Ectodermal cell (in vitro differentiated cells): Measurements from ENCODE around the gene NTHL1.

ENCODE experiments used
- H3K27ac ChIP-seq: 2 replicates; pipeline ENCODE4 v1.7.0; 2013; ENCODE audit warnings: mild to moderate bottlenecking, low read depth, low read length; ENCODE audit not compliant: insufficient read depth, poor library complexity, severe bottlenecking
- H3K27me3 ChIP-seq: 2 replicates; pipeline ENCODE4 v1.7.0; 2013; ENCODE audit warnings: mild to moderate bottlenecking, low read length; ENCODE audit not compliant: insufficient read depth, control insufficient read depth, poor library complexity, severe bottlenecking
- H3K36me3 ChIP-seq: one replicate; pipeline ENCODE4 v1.7.0; 2013; ENCODE audit warnings: low read length; ENCODE audit not compliant: control insufficient read depth, insufficient read depth
- H3K4me1 ChIP-seq: one replicate; pipeline ENCODE4 v1.7.0; 2013; ENCODE audit warnings: low read length; ENCODE audit not compliant: control insufficient read depth, insufficient read depth
- H3K4me3 ChIP-seq: 2 replicates; pipeline ENCODE4 v1.7.0; 2013; ENCODE audit warnings: low read depth, low read length, control low read depth; ENCODE audit not compliant: insufficient read depth
- H3K9me3 ChIP-seq: 2 replicates; pipeline ENCODE4 v1.7.0; 2013; ENCODE audit warnings: mild to moderate bottlenecking, low read length, moderate library complexity; ENCODE audit not compliant: control insufficient read depth
- WGBS, 2 experiments: methylation state at CpG; one replicate each; pipeline ENCODE4 v1.1.7; 2013; ENCODE audit warnings: missing lambda C conversion rate in 2 of 2; 5-methylcytosine and 5-hydroxymethylcytosine counted together

Gene NTHL1

DNA sequence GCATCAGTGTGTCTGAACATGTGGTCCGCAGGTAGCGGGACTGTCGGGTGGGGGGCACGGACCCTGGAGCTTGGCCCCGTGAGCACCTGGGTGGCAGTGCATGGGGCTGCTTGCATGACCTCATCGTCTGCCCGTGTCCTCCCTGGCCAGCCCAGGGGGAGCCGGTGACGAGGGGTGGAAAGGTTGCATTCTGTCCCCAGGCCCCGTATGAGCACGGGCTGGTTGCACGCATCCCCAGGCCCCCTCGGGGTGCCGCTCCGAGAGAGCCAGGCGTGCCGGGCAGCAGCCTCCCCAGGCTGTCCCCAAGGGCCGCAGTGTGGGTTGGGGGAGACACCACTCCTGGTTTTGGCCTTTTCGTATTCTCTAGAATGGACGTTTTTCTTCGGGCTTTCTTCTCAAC, 30.1 kb upstream of the NTHL1 start:
- Histone ChIP-seq H3K4me3 (no peak overlapping the region), H3K36me3 (peaks cover 28% of the 10 kb centered on the region), H3K27me3 (no peaks in the 10 kb centered on the region), H3K9me3 (no peaks in the 10 kb centered on the region), H3K4me1 (no peaks in the 10 kb centered on the region), H3K27ac (no peak overlapping the region)
- WGBS, 2 experiments = 94 to 97% methylated on average over 21 of the region's 21 CpGs

GRCh38 chr16:2077016-2077415, 29.4 kb upstream of the NTHL1 start:
- no peak overlapping the region for H3K4me3 ChIP-seq
- 94 to 95% methylated on average over 17 of the region's 17 CpGs for WGBS, 2 experiments
- H3K36me3 ChIP-seq = peaks cover 28% of the 10 kb centered on the region
- no peak overlapping the region for H3K27ac ChIP-seq
- no peaks in the 10 kb centered on the region for H3K9me3 ChIP-seq
- H3K4me1 ChIP-seq = no peaks in the 10 kb centered on the region
- H3K27me3 ChIP-seq = no peaks in the 10 kb centered on the region

DNA sequence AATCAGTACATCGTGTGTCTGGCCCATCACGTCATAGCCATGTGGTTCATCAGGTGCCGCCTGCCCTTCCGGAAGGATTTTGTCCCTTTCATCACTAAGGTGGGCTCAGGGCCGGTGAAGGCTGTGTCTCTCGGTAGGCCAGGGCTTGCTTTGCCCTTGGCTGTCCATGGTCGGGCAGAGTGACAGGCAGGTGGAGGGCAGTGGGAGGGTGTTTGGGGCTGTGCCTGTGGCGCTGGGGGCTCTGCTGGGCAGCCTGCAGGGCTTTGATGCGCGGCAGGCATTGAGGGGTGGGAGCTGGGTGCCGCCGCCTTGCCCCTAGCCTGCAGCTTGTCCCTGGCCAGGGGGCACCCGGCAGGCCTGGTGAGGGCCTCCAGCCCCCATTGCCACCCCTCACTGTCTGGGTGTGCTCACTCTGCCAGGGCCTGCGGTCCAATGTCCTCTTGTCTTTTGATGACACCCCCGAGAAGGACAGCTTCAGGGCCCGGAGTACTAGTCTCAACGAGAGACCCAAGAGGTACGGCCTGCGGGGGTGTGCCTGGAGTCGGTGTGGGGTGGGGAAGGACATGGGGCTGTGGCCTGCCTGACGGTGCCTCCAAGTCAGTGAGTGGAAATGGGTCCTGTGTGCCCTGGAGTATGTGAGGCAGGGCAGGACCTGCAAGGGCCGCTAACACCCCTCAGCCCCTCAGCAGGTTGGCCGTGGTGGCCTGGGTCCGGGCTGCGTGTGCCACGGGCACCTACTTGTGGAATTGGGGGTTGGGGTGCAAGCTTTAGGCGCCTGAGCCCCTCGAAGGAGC, 28.6 kb upstream of the NTHL1 start:
- Histone ChIP-seq H3K27me3 (no peaks in the 10 kb centered on the region), H3K27ac (no peak overlapping the region), H3K9me3 (no peaks in the 10 kb centered on the region), H3K36me3 (peaks cover 26% of the 10 kb centered on the region), H3K4me1 (no peaks in the 10 kb centered on the region), H3K4me3 (no peak overlapping the region)
- 96% methylated on average over 28 of the region's 28 CpGs for WGBS, 2 experiments

- Histone ChIP-seq H3K27me3 (no peaks in the 10 kb centered on the region), H3K36me3 (peaks cover 26% of the 10 kb centered on the region), H3K27ac (no peak overlapping the region), H3K4me3 (no peak overlapping the region), H3K4me1 (no peaks in the 10 kb centered on the region), H3K9me3 (no peaks in the 10 kb centered on the region)
- WGBS, 2 experiments = 96 to 97% methylated on average over 24 of the region's 24 CpGs
These were observed 28.0 kb upstream of the NTHL1 start for GRCh38 chr16:2075631-2076030.

DNA sequence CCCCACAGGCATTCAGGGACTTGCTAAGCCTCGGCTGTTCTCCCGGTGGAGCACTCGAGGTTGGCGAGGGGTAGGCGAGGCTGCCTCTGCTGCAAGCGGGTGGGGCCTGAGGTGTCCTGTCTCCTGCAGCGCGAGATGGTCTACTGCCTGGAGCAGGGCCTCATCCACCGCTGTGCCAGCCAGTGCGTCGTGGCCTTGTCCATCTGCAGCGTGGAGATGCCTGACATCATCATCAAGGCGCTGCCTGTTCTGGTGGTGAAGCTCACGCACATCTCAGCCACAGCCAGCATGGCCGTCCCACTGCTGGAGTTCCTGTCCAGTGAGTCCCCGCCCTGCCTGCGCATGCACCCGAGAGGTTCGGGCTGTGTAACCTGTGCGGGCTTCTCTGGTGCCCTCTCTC, 26.4 kb upstream of the NTHL1 start:
- Histone ChIP-seq H3K4me3 (no peak overlapping the region), H3K9me3 (no peaks in the 10 kb centered on the region), H3K27ac (no peak overlapping the region), H3K36me3 (peaks cover 20% of the 10 kb centered on the region), H3K27me3 (no peaks in the 10 kb centered on the region), H3K4me1 (no peaks in the 10 kb centered on the region)
- 94 to 96% methylated on average over 20 of the region's 20 CpGs for WGBS, 2 experiments

- 94 to 95% methylated on average over 8 of the region's 8 CpGs for WGBS, 2 experiments
- H3K36me3 ChIP-seq = peaks cover 16% of the 10 kb centered on the region
- H3K4me1 ChIP-seq = no peaks in the 10 kb centered on the region
- H3K27me3 ChIP-seq = no peaks in the 10 kb centered on the region
- H3K27ac ChIP-seq = no peak overlapping the region
- no peak overlapping the region for H3K4me3 ChIP-seq
- H3K9me3 ChIP-seq = no peaks in the 10 kb centered on the region
These were observed 25.3 kb upstream of the NTHL1 start for GRCh38 chr16:2072926-2073325.

- no peaks in the 10 kb centered on the region for H3K9me3 ChIP-seq
- 94% methylated on average over 34 of the region's 34 CpGs for WGBS, 2 experiments
- no peak overlapping the region for H3K4me3 ChIP-seq
- H3K36me3 ChIP-seq = peaks cover 20% of the 10 kb centered on the region
- H3K27me3 ChIP-seq = no peaks in the 10 kb centered on the region
- no peak overlapping the region for H3K27ac ChIP-seq
- H3K4me1 ChIP-seq = no peaks in the 10 kb centered on the region
These were observed 24.0 kb upstream of the NTHL1 start for GRCh38 chr16:2071454-2072202.

- Histone ChIP-seq H3K27ac (no peak overlapping the region), H3K36me3 (peaks cover 22% of the 10 kb centered on the region), H3K9me3 (no peaks in the 10 kb centered on the region), H3K4me3 (no peak overlapping the region), H3K27me3 (no peaks in the 10 kb centered on the region), H3K4me1 (no peaks in the 10 kb centered on the region)
- WGBS, 2 experiments = 95 to 96% methylated on average over 29 of the region's 29 CpGs
These were observed 23.2 kb upstream of the NTHL1 start for GRCh38 chr16:2070576-2071453.

- H3K4me3 ChIP-seq = no peak overlapping the region
- WGBS, 2 experiments = 95 to 98% methylated on average over 11 of the region's 11 CpGs
These were observed 18.5 kb upstream of the NTHL1 start for GRCh38 chr16:2066139-2066538.

More at GRCh38 chr16:2066139-2066538, 18.5 kb upstream of the NTHL1 start:
- H3K9me3 ChIP-seq = no peaks in the 10 kb centered on the region
- H3K27me3 ChIP-seq = no peaks in the 10 kb centered on the region
- H3K4me1 ChIP-seq = no peaks in the 10 kb centered on the region
- H3K36me3 ChIP-seq = peaks cover 30% of the 10 kb centered on the region
- no peak overlapping the region for H3K27ac ChIP-seq
